ENCODE results near the gene ZNF268. TPM values are rescaled to one million over a fixed set of nuclear protein-coding genes. Genes with fewer than 3 reads are reported as not detected.

Gene ZNF268
- total and polyA plus RNA-seq, 9 donors = 6.3 to 35.5 (median 23.2) TPM

DNA sequence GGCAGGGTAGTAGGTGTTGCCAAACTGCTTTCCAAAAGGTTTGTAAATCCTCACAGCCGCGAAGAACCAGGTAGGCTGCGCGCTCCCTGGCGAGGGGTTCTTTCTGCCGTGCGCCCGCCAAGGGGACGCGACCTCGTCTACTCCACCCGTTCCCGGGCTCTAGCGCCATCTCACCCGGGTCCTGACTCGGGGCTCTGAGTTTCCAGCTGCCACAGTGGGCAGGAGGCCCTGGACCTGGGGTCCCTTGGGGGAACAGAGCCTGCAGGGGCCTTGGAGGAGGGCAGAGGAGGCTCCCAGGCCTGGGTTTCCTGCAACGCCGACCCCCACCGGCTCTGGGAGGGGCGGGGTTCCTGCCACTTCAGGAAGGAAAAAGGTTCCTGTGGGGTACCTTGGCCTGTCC lies 53.7 kb downstream of the ZNF268 start:
- no peak for DNase-seq
- Histone ChIP-seq H3K9me3 (no peaks in the 10 kb centered on the region), H3K4me3 (no peak overlapping the region), H3K27me3 (no peaks in the 10 kb centered on the region), H3K4me1 (ENCODE audit: insufficient read depth) (no peaks in the 10 kb centered on the region), H3K36me3 (no peaks in the 10 kb centered on the region), H3K27ac (no peak overlapping the region)
- TF ChIP-seq, protein P1, sequence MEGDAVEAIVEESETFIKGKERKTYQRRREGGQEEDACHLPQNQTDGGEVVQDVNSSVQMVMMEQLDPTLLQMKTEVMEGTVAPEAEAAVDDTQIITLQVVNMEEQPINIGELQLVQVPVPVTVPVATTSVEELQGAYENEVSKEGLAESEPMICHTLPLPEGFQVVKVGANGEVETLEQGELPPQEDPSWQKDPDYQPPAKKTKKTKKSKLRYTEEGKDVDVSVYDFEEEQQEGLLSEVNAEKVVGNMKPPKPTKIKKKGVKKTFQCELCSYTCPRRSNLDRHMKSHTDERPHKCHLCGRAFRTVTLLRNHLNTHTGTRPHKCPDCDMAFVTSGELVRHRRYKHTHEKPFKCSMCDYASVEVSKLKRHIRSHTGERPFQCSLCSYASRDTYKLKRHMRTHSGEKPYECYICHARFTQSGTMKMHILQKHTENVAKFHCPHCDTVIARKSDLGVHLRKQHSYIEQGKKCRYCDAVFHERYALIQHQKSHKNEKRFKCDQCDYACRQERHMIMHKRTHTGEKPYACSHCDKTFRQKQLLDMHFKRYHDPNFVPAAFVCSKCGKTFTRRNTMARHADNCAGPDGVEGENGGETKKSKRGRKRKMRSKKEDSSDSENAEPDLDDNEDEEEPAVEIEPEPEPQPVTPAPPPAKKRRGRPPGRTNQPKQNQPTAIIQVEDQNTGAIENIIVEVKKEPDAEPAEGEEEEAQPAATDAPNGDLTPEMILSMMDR (IDR thresholded peaks at IDR 0.05) = no peak
- TF ChIP-seq EP300 (IDR thresholded peaks at IDR 0.05) (no peak), POLR2A (IDR thresholded peaks at IDR 0.05) (no peak)
- intact Hi-C loops (cut with DNase I) = no loop called here
- 52 to 62% (median 58%) methylated on average over 19 to 20 of the region's 20 CpGs for WGBS, 3 donors

GRCh38 chr12:133235401-133236112 lies 54.3 kb downstream of the ZNF268 start, which contains the start of gene ANHX:
Gene ANHX (minus strand): TSS chr12:133235877. CDS start chr12:133234356, 1,521 bp downstream.
- Histone ChIP-seq H3K9me3 (no peaks in the 10 kb centered on the region), H3K27me3 (no peaks in the 10 kb centered on the region), H3K27ac (no peak within 1 kb of the TSS), H3K36me3 (no peaks in the 10 kb centered on the region), H3K4me1 (ENCODE audit: insufficient read depth) (no peaks in the 10 kb centered on the region), H3K4me3 (no peak within 1 kb of the TSS)
- TF ChIP-seq EP300 (IDR thresholded peaks at IDR 0.05) (no peak), POLR2A (IDR thresholded peaks at IDR 0.05) (no peak)
- TF ChIP-seq, protein P1 (IDR thresholded peaks at IDR 0.05) = no peak
- no peak for DNase-seq
- intact Hi-C loops (cut with DNase I) = no loop called here
- WGBS, 3 donors = 29 to 50% (median 30%) methylated on average over 32 to 61 of the region's 61 CpGs

GRCh38 chr12:133236144-133236543 lies 54.8 kb downstream of the ZNF268 start:
- TF ChIP-seq, protein P1 (IDR thresholded peaks at IDR 0.05) = no peak
- TF ChIP-seq POLR2A (IDR thresholded peaks at IDR 0.05) (no peak), EP300 (IDR thresholded peaks at IDR 0.05) (no peak)
- no peaks in the 10 kb centered on the region for H3K4me1 ChIP-seq (ENCODE audit: insufficient read depth)
- WGBS, 3 donors = 32 to 58% (median 55%) methylated on average over 20 to 44 of the region's 44 CpGs
- H3K27ac ChIP-seq = no peak overlapping the region
- no peaks in the 10 kb centered on the region for H3K27me3 ChIP-seq
- no peak for DNase-seq
- no peaks in the 10 kb centered on the region for H3K36me3 ChIP-seq
- intact Hi-C loops (cut with DNase I) = no loop called here
- no peak overlapping the region for H3K4me3 ChIP-seq
- no peaks in the 10 kb centered on the region for H3K9me3 ChIP-seq

DNA sequence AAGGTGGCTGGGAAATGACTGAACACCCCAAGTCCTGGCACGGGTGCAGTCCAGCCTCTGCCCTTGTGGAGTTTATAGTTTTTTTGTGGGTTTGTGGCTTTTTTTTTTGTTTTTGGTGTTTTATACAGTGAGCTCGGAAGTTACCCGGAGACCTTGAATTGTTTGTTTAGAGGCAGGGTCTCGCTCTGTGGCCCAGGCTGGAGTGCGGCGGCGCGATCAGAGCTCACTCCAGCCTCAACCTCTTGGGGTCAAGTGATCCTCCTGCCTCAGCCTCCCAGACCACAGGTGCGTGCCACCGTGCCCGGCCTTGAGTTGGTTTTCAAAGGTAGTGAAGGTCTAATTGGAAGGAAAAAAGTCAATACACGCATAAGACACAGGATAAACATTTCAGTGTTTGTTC lies 55.3 kb downstream of the ZNF268 start:
- WGBS, 3 donors = 82 to 91% (median 91%) methylated on average over 12 of the region's 12 CpGs
- Histone ChIP-seq H3K36me3 (no peaks in the 10 kb centered on the region), H3K27me3 (no peaks in the 10 kb centered on the region), H3K4me1 (ENCODE audit: insufficient read depth) (no peaks in the 10 kb centered on the region), H3K4me3 (no peak overlapping the region), H3K27ac (no peak overlapping the region), H3K9me3 (no peaks in the 10 kb centered on the region)
- TF ChIP-seq POLR2A (IDR thresholded peaks at IDR 0.05) (no peak), EP300 (IDR thresholded peaks at IDR 0.05) (no peak)
- TF ChIP-seq, protein P1 (IDR thresholded peaks at IDR 0.05) = no peak
- no peak for DNase-seq
- intact Hi-C loops (cut with DNase I) = no loop called here
